Trophoblast cell (in vitro differentiated cells and primary cell): Measurements from ENCODE around the gene PRKN.

Experiments used
- DNase-seq, 2 donors: peaks; one replicate each; pipeline ENCODE4 v3.0.0-alpha.2; 2016
- H2AFZ ChIP-seq: 2 replicates; pipeline ENCODE4 v1.6.1; 2013; ENCODE audit warnings: low read length, moderate library complexity, mild to moderate bottlenecking; ENCODE audit not compliant: insufficient read depth, poor library complexity
- H2AK5ac ChIP-seq: 2 replicates; pipeline ENCODE4 v1.6.1; 2013; ENCODE audit warnings: mild to moderate bottlenecking, low read length
- H2BK120ac ChIP-seq: 2 replicates; pipeline ENCODE4 v1.6.1; 2013; ENCODE audit warnings: low read length, mild to moderate bottlenecking, moderate library complexity; ENCODE audit not compliant: insufficient read depth, poor library complexity
- H2BK12ac ChIP-seq: 2 replicates; pipeline ENCODE4 v1.6.1; 2013; ENCODE audit warnings: mild to moderate bottlenecking, low read length, moderate library complexity
- H2BK5ac ChIP-seq: 2 replicates; pipeline ENCODE4 v1.6.1; 2013; ENCODE audit warnings: low read length, low read depth, moderate library complexity, mild to moderate bottlenecking; ENCODE audit not compliant: poor library complexity
- H3K14ac ChIP-seq: 2 replicates; pipeline ENCODE4 v1.6.1; 2013; ENCODE audit warnings: mild to moderate bottlenecking, low read length
- H3K18ac ChIP-seq: 2 replicates; pipeline ENCODE4 v1.6.1; 2013; ENCODE audit warnings: mild to moderate bottlenecking, low read length
- H3K23ac ChIP-seq: 2 replicates; pipeline ENCODE4 v1.6.1; 2013; ENCODE audit warnings: low read length
- H3K27ac ChIP-seq: 2 replicates; pipeline ENCODE4 v1.5.1; 2013; ENCODE audit warnings: low read depth, mild to moderate bottlenecking, inconsistent platforms, low read length, moderate library complexity
- H3K27me3 ChIP-seq: 2 replicates; pipeline ENCODE4 v1.6.1; 2013; ENCODE audit warnings: inconsistent platforms, mild to moderate bottlenecking, low read length, moderate library complexity; ENCODE audit not compliant: insufficient read depth
- H3K36me3 ChIP-seq, 2 experiments: 1 replicate in 1 of 2; 2 replicates in 1 of 2; pipeline ENCODE4 v1.6.1; 2013; ENCODE audit warnings: low read length in 2 of 2, mild to moderate bottlenecking in 2 of 2, moderate library complexity in 1 of 2; ENCODE audit not compliant: insufficient read depth in 2 of 2, control insufficient read depth in 1 of 2
- H3K4ac ChIP-seq: 2 replicates; pipeline ENCODE4 v1.6.1; 2013; ENCODE audit warnings: low read depth, mild to moderate bottlenecking, low read length, moderate library complexity
- H3K4me1 ChIP-seq, 2 experiments: 1 replicate in 1 of 2; 2 replicates in 1 of 2; pipeline ENCODE4 v1.6.1; 2013; ENCODE audit warnings: low read length in 2 of 2, mild to moderate bottlenecking in 2 of 2, moderate library complexity in 1 of 2; ENCODE audit not compliant: insufficient read depth in 2 of 2, control insufficient read depth in 1 of 2
- H3K4me2 ChIP-seq: 2 replicates; pipeline ENCODE4 v1.6.1; 2013; ENCODE audit warnings: inconsistent platforms, mild to moderate bottlenecking, low read length, moderate library complexity
- H3K4me3 ChIP-seq: 2 replicates; pipeline ENCODE4 v1.5.1; 2013; ENCODE audit warnings: mild to moderate bottlenecking, low read depth, low read length, inconsistent platforms
- H3K79me1 ChIP-seq: one replicate; pipeline ENCODE4 v1.6.1; 2013; ENCODE audit warnings: low read length
- H3K79me2 ChIP-seq: 2 replicates; pipeline ENCODE4 v1.6.1; 2013; ENCODE audit warnings: low read length, mild to moderate bottlenecking; ENCODE audit not compliant: control insufficient read depth, insufficient read depth, poor library complexity
- H3K9ac ChIP-seq: 2 replicates; pipeline ENCODE4 v1.6.1; 2013; ENCODE audit warnings: mild to moderate bottlenecking, low read length
- H3K9me3 ChIP-seq: 2 replicates; pipeline ENCODE4 v1.6.1; 2013; ENCODE audit warnings: low read depth, mild to moderate bottlenecking, control low read depth, inconsistent platforms, low read length; ENCODE audit not compliant: insufficient read depth
- H4K12ac ChIP-seq: 2 replicates; pipeline ENCODE4 v1.6.1; 2013; ENCODE audit warnings: low read depth, mild to moderate bottlenecking, low read length, moderate library complexity
- H4K8ac ChIP-seq: 2 replicates; pipeline ENCODE4 v1.6.1; 2013; ENCODE audit warnings: low read depth, mild to moderate bottlenecking, low read length, moderate library complexity
- H4K91ac ChIP-seq: one replicate; pipeline ENCODE4 v1.6.1; 2013; ENCODE audit warnings: low read depth, mild to moderate bottlenecking, low read length, moderate library complexity
- WGBS: extraction: QIAGEN DNeasy Blood & Tissue Kit; methylation state at CpG from one replicate; pipeline ENCODE4 v1.1.7; 2013; ENCODE audit warnings: missing lambda C conversion rate; ENCODE audit not compliant: insufficient read length, insufficient coverage; ENCODE audit errors: extremely low coverage; 5-methylcytosine and 5-hydroxymethylcytosine counted together

PRKN gene

GRCh38 chr6:162389343-162390085 is 338.1 kb downstream of the PRKN start:
- H3K9ac ChIP-seq: no peak overlapping the region
- H3K18ac ChIP-seq: no peak overlapping the region
- no peak overlapping the region for H4K8ac ChIP-seq
- no peak overlapping the region for H3K23ac ChIP-seq
- no peaks in the 10 kb centered on the region for H3K79me2 ChIP-seq
- no peak overlapping the region for H3K4me3 ChIP-seq
- H2BK12ac ChIP-seq: no peak overlapping the region
- H3K27me3 ChIP-seq: no peaks in the 10 kb centered on the region
- H3K9me3 ChIP-seq: no peaks in the 10 kb centered on the region
- no peaks in the 10 kb centered on the region for H3K4me1 ChIP-seq
- no peak overlapping the region for H4K91ac ChIP-seq
- H3K4me2 ChIP-seq: no peak overlapping the region
- no peaks in the 10 kb centered on the region for H3K79me1 ChIP-seq
- H3K27ac ChIP-seq: no peak overlapping the region
- no peak overlapping the region for H4K12ac ChIP-seq
- H3K14ac ChIP-seq: no peak overlapping the region
- WGBS: no CpG with 5 or more reads among the region's 3 CpGs
- no peak for DNase-seq
- no peak overlapping the region for H3K4ac ChIP-seq
- no peak overlapping the region for H2AFZ ChIP-seq
- no peaks in the 10 kb centered on the region for H3K36me3 ChIP-seq
- H2AK5ac ChIP-seq: no peak overlapping the region
- no peak overlapping the region for H2BK120ac ChIP-seq
- H2BK5ac ChIP-seq: no peak overlapping the region

- no peak overlapping the region for H3K4me2 ChIP-seq
- no peak overlapping the region for H4K91ac ChIP-seq
- no peak overlapping the region for H2BK12ac ChIP-seq
- no peaks in the 10 kb centered on the region for H3K79me1 ChIP-seq
- no peak overlapping the region for H3K4me3 ChIP-seq
- no peak overlapping the region for H4K8ac ChIP-seq
- H4K12ac ChIP-seq: no peak overlapping the region
- no CpG with 5 or more reads among the region's 2 CpGs for WGBS
- no peak overlapping the region for H3K14ac ChIP-seq
- H3K4ac ChIP-seq: no peak overlapping the region
- H3K9me3 ChIP-seq: no peaks in the 10 kb centered on the region
- no peak overlapping the region for H3K23ac ChIP-seq
- H3K36me3 ChIP-seq: no peaks in the 10 kb centered on the region
- H2AK5ac ChIP-seq: no peak overlapping the region
- no peak overlapping the region for H2AFZ ChIP-seq
- no peak overlapping the region for H3K27ac ChIP-seq
- no peak overlapping the region for H3K18ac ChIP-seq
- H3K9ac ChIP-seq: no peak overlapping the region
- no peak overlapping the region for H2BK120ac ChIP-seq
- H2BK5ac ChIP-seq: no peak overlapping the region
- no peak for DNase-seq
- H3K79me2 ChIP-seq: no peaks in the 10 kb centered on the region
- no peaks in the 10 kb centered on the region for H3K4me1 ChIP-seq
- H3K27me3 ChIP-seq: no peaks in the 10 kb centered on the region
Observed at GRCh38 chr6:162388383-162388777, 339.2 kb downstream of the PRKN start.

- Histone ChIP-seq H4K12ac (no peak overlapping the region), H4K91ac (no peak overlapping the region), H3K79me2 (no peaks in the 10 kb centered on the region), H2AFZ (no peak overlapping the region), H3K9me3 (no peaks in the 10 kb centered on the region), H3K27ac (no peak overlapping the region), H3K4me2 (no peak overlapping the region), H3K79me1 (no peaks in the 10 kb centered on the region), H3K14ac (no peak overlapping the region), H3K27me3 (no peaks in the 10 kb centered on the region), H3K4me1 (no peaks in the 10 kb centered on the region), H2AK5ac (no peak overlapping the region), H2BK120ac (no peak overlapping the region), H3K36me3 (no peaks in the 10 kb centered on the region), H2BK5ac (no peak overlapping the region), H3K4ac (no peak overlapping the region), H3K4me3 (no peak overlapping the region), H2BK12ac (no peak overlapping the region), H3K9ac (no peak overlapping the region), H3K18ac (no peak overlapping the region), H3K23ac (no peak overlapping the region), H4K8ac (no peak overlapping the region)
- no CpG with 5 or more reads among the region's 15 CpGs for WGBS
- DNase-seq: no peak
Observed at GRCh38 chr6:162387718-162388382, 339.7 kb downstream of the PRKN start.

- WGBS: no CpG with 5 or more reads among the region's 4 CpGs
- H3K79me1 ChIP-seq: no peaks in the 10 kb centered on the region
- no peak overlapping the region for H3K4me3 ChIP-seq
- no peak overlapping the region for H3K27ac ChIP-seq
- H2AK5ac ChIP-seq: no peak overlapping the region
- H3K9me3 ChIP-seq: no peaks in the 10 kb centered on the region
- no peak overlapping the region for H3K4me2 ChIP-seq
- no peak overlapping the region for H2BK120ac ChIP-seq
- H4K8ac ChIP-seq: no peak overlapping the region
- no peak overlapping the region for H3K18ac ChIP-seq
- no peak overlapping the region for H4K91ac ChIP-seq
- H2BK12ac ChIP-seq: no peak overlapping the region
- H2BK5ac ChIP-seq: no peak overlapping the region
- DNase-seq: no peak
- H3K4me1 ChIP-seq: no peaks in the 10 kb centered on the region
- no peak overlapping the region for H4K12ac ChIP-seq
- H3K23ac ChIP-seq: no peak overlapping the region
- no peak overlapping the region for H3K9ac ChIP-seq
- H2AFZ ChIP-seq: no peak overlapping the region
- no peaks in the 10 kb centered on the region for H3K79me2 ChIP-seq
- H3K4ac ChIP-seq: no peak overlapping the region
- H3K14ac ChIP-seq: no peak overlapping the region
- no peaks in the 10 kb centered on the region for H3K27me3 ChIP-seq
- no peaks in the 10 kb centered on the region for H3K36me3 ChIP-seq
Observed at GRCh38 chr6:162385980-162386379, 341.6 kb downstream of the PRKN start.
